Peyer's patch (tissue), 4 donors: ENCODE results near the gene ABCA2.

ENCODE experiments used
- POLR2A ChIP-seq, 2 donors: fragments of 450-650 bp; IDR thresholded peaks; one replicate each; pipeline ENCODE4 v1.5.1; 2017; ENCODE audit warnings: antibody characterized with exemption in 2 of 2, mild to moderate bottlenecking in 2 of 2, moderate library complexity in 2 of 2
- TF ChIP-seq, protein P1 (sequence below), 6 experiments: fragments of 450-650 bp in 4 of 6; fragments of 200-600 bp in 2 of 6; sonication (generic) in 1 of 6; IDR thresholded peaks; one replicate each; pipeline ENCODE4 v1.5.1; 2017 to 2019; ENCODE audit warnings: antibody characterized with exemption in 6 of 6, mild to moderate bottlenecking in 3 of 6, moderate library complexity in 1 of 6

DNA sequence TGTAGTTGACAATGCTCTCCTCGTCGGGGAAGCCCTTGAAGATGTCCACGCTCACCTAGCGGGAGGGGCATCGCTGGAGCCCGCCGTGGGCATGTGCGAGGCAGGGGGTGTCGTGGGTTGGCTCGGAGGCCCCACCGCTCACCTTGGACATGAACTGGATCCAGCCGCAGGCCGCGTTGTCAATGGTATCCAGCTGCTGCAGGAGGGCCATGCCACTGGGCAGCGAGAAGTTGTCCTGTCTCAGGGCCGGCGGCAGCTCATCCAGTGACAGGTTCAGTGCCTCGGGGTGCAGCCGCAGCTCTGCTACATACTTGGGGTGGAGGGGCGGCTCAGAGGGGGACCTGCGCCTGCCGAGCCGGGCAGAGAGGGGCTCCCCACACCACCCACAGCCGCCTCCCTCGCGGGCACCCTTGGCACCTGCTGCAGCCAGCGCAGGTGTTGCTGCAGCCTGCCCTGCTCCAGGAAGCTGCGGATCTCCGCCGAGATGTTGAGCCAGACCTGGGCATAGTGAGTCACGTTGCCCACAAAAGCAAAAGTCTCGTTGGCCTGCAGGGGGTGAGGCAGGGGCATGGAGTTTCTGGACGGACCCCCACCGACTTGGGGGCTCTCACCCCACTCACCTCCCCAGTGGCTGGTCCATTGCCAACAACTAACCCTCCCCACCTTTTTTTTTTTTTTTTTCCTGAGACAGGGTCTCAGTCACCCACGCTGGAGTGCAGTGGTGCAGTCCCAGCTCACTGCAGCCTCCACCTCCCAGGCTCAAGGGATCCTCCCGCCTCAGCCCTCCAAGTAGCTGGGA, 9.1 kb downstream of the ABCA2 start:
- TF ChIP-seq, protein P1, sequence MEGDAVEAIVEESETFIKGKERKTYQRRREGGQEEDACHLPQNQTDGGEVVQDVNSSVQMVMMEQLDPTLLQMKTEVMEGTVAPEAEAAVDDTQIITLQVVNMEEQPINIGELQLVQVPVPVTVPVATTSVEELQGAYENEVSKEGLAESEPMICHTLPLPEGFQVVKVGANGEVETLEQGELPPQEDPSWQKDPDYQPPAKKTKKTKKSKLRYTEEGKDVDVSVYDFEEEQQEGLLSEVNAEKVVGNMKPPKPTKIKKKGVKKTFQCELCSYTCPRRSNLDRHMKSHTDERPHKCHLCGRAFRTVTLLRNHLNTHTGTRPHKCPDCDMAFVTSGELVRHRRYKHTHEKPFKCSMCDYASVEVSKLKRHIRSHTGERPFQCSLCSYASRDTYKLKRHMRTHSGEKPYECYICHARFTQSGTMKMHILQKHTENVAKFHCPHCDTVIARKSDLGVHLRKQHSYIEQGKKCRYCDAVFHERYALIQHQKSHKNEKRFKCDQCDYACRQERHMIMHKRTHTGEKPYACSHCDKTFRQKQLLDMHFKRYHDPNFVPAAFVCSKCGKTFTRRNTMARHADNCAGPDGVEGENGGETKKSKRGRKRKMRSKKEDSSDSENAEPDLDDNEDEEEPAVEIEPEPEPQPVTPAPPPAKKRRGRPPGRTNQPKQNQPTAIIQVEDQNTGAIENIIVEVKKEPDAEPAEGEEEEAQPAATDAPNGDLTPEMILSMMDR (IDR thresholded peaks at IDR 0.05): no peak
- TF ChIP-seq POLR2A (IDR thresholded peaks at IDR 0.05): no peak
